Measurements from ENCODE around the gene ZNF787. TPM values are rescaled to one million over a fixed set of nuclear protein-coding genes. Genes with fewer than 3 reads are reported as not detected.
A peak's percentile ranks its signal among the peaks of the same experiment; 100 is the strongest.

The ZNF787 gene
- polyA plus RNA-seq, 3 donors: 1.2 to 16.2 (median 1.8) TPM

DNA sequence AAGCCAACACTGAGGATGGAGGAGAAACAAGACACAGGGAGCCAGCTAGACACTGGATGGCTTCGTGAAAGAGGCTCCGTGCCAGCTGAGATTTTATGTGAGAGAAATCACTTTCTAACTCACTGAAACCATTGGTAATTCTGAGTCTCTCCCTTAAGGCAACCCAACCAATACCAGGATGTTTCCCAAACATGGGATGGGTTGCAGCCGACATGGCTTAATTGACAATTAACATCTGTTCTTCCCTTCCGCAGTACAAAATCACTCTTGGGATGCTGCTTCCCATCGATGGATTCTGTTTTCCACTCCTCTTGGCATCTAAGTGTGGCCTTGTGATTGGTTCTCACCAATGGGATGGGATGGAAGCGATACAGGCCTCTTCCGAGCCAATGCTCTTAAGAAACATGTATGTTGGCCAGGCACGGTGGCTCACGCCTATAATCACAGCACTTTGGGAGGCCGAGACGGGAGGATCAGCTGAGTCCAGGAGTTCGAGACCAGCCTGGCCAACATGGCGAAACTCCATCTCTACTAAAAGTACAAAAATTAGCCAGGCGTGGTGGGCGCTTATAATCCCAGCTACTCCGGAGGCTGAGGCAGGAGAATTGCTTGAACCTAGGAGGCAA is 2.3 kb upstream of the ZNF787 start:
- 94% methylated on average over 7 of the region's 16 CpGs for WGBS (ENCODE audit: insufficient coverage)
- no peaks in the 10 kb centered on the region for H3K27me3 ChIP-seq (ENCODE audit: control insufficient read depth in 2 of 2, insufficient read depth in 2 of 2, low read length in 2 of 2)
- no peak for DNase-seq
- H3K9me3 ChIP-seq (replicated peaks in 1 of 2; ENCODE audit: control insufficient read depth in 1 of 2, insufficient read depth in 1 of 2, low read length in 2 of 2): no peaks in the 10 kb centered on the region
- TF ChIP-seq, protein P1, sequence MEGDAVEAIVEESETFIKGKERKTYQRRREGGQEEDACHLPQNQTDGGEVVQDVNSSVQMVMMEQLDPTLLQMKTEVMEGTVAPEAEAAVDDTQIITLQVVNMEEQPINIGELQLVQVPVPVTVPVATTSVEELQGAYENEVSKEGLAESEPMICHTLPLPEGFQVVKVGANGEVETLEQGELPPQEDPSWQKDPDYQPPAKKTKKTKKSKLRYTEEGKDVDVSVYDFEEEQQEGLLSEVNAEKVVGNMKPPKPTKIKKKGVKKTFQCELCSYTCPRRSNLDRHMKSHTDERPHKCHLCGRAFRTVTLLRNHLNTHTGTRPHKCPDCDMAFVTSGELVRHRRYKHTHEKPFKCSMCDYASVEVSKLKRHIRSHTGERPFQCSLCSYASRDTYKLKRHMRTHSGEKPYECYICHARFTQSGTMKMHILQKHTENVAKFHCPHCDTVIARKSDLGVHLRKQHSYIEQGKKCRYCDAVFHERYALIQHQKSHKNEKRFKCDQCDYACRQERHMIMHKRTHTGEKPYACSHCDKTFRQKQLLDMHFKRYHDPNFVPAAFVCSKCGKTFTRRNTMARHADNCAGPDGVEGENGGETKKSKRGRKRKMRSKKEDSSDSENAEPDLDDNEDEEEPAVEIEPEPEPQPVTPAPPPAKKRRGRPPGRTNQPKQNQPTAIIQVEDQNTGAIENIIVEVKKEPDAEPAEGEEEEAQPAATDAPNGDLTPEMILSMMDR (IDR thresholded peaks at IDR 0.05): no peak
- no peak overlapping the region for H2AFZ ChIP-seq (ENCODE audit: insufficient read depth, low read depth, low read length, poor library complexity, severe bottlenecking)
- H3K4me3 ChIP-seq (replicated peaks in 1 of 3; ENCODE audit: low read depth in 2 of 3, low read length in 3 of 3): no peak overlapping the region
- H4K20me1 ChIP-seq (ENCODE audit: insufficient read depth, low read length): peaks cover 18% of the 10 kb centered on the region
- H3K4me1 Mint-ChIP-seq: peaks cover 23% of the 10 kb centered on the region
- H3K36me3 Mint-ChIP-seq: peaks cover 2 to 13% of the 10 kb centered on the region in 2 donors
- intact Hi-C loops (cut with micrococcal nuclease): loop anchor here in 1 of 2 donors (1.0 kb wide), 1 partner anchor 20 kb away; no protein-coding TSS in a partner anchor
- H3K27me3 Mint-ChIP-seq (ENCODE audit: low read depth in 3 of 3): peaks cover 0 to 2% (median 0%) of the 10 kb centered on the region in 3 donors
- H3K4me1 ChIP-seq (ENCODE audit: control insufficient read depth in 1 of 2, insufficient read depth in 2 of 2, low read length in 2 of 2): peaks cover 24 to 26% of the 10 kb centered on the region in 2 donors
- no peak overlapping the region for H3K9ac ChIP-seq (ENCODE audit: insufficient read depth, low read length, poor library complexity, severe bottlenecking)
- peaks cover 0 to 2% of the 10 kb centered on the region in 2 donors for H3K36me3 ChIP-seq (replicated peaks in 1 of 2; ENCODE audit: control insufficient read depth in 1 of 2, insufficient read depth in 2 of 2, low read length in 2 of 2)
- H3K4me3 Mint-ChIP-seq: no peak overlapping the region
- no peak overlapping the region for H3K27ac ChIP-seq (ENCODE audit: low read depth in 1 of 2, low read length in 2 of 2)
- H3K9me3 Mint-ChIP-seq: peaks cover 0 to 3% (median 0%) of the 10 kb centered on the region in 7 donors
- no peak overlapping the region for H3K4me2 ChIP-seq (replicated peaks; ENCODE audit: extremely low read depth, low read length, poor library complexity, severe bottlenecking)
- H3K79me2 ChIP-seq (ENCODE audit: insufficient read depth, low read length): peaks cover 20% of the 10 kb centered on the region
- peak overlapping the region in 1 of 7 donors; percentile 84 for H3K27ac Mint-ChIP-seq

GRCh38 chr19:56120371-56121179 is 520 bp downstream of the ZNF787 start:
- TF ChIP-seq, protein P1 (IDR thresholded peaks at IDR 0.05): peak; percentile 22
- Histone ChIP-seq H2AFZ (ENCODE audit: insufficient read depth, low read depth, low read length, poor library complexity, severe bottlenecking) (peak overlapping the region; percentile 75), H3K4me3 (replicated peaks in 1 of 3; ENCODE audit: low read depth in 2 of 3, low read length in 3 of 3) (peak overlapping the region; percentile 60 to 80 (median 64)), H3K79me2 (ENCODE audit: insufficient read depth, low read length) (peaks cover 48% of the 10 kb centered on the region), H3K36me3 (replicated peaks in 1 of 2; ENCODE audit: control insufficient read depth in 1 of 2, insufficient read depth in 2 of 2, low read length in 2 of 2) (peaks cover 0 to 16% of the 10 kb centered on the region in 2 donors), H3K27me3 (ENCODE audit: control insufficient read depth in 2 of 2, insufficient read depth in 2 of 2, low read length in 2 of 2) (no peaks in the 10 kb centered on the region), H3K4me1 (ENCODE audit: control insufficient read depth in 1 of 2, insufficient read depth in 2 of 2, low read length in 2 of 2) (peaks cover 31 to 48% of the 10 kb centered on the region in 2 donors), H3K9ac (ENCODE audit: insufficient read depth, low read length, poor library complexity, severe bottlenecking) (peak overlapping the region; percentile 92), H3K9me3 (replicated peaks in 1 of 2; ENCODE audit: control insufficient read depth in 1 of 2, insufficient read depth in 1 of 2, low read length in 2 of 2) (no peaks in the 10 kb centered on the region), H4K20me1 (ENCODE audit: insufficient read depth, low read length) (peaks cover 46% of the 10 kb centered on the region), H3K4me2 (replicated peaks; ENCODE audit: extremely low read depth, low read length, poor library complexity, severe bottlenecking) (peak overlapping the region; percentile 79), H3K27ac (ENCODE audit: low read depth in 1 of 2, low read length in 2 of 2) (peak overlapping the region; percentile 95 to 96)
- peak; percentile 85 to 96 (median 96) for DNase-seq
- WGBS (ENCODE audit: insufficient coverage): under 1% methylated on average over 80 of the region's 99 CpGs
- peak overlapping the region; percentile 94 to 98 (median 97) for H3K27ac Mint-ChIP-seq
- intact Hi-C loops (cut with micrococcal nuclease): loop anchor here (1.0 to 2.0 kb wide), 3 partner anchors 9 to 194 kb away; partner anchors contain the start of genes ZNF444 (in 2 of the 2) and ZSCAN5A (in 1 of the 2)
- H3K27me3 Mint-ChIP-seq (ENCODE audit: low read depth in 3 of 3): no peaks in the 10 kb centered on the region
- peak overlapping the region; percentile 84 to 92 for H3K4me3 Mint-ChIP-seq
- peaks cover 40% of the 10 kb centered on the region for H3K4me1 Mint-ChIP-seq
- peaks cover 8 to 26% of the 10 kb centered on the region in 2 donors for H3K36me3 Mint-ChIP-seq
- H3K9me3 Mint-ChIP-seq: peaks cover 0 to 3% (median 0%) of the 10 kb centered on the region in 7 donors

All from CD14-positive monocyte (primary cell).